RPMI8226 (cell line): ENCODE measurements around the gene CWF19L2.
"Not testable (repeated sequence)": the region's sequence is repeated elsewhere in the genome, so short reads cannot be mapped to it uniquely, and the experiment has no call there.

Source experiments
- DNase-seq: peaks from one replicate; pipeline ENCODE4 v3.0.0-alpha.2; 2015

The CWF19L2 gene

GRCh38 chr11:107430525-107430924, 27.1 kb downstream of the CWF19L2 start:
- DNase-seq: no peak

GRCh38 chr11:107427569-107428180, 29.9 kb downstream of the CWF19L2 start:
- no peak for DNase-seq

GRCh38 chr11:107413352-107413751, 44.3 kb downstream of the CWF19L2 start:
- DNase-seq: no peak

- no peak for DNase-seq
Observed at GRCh38 chr11:107408762-107409211, 48.8 kb downstream of the CWF19L2 start.

GRCh38 chr11:107405260-107405659, 52.4 kb downstream of the CWF19L2 start:
- DNase-seq: no peak

GRCh38 chr11:107401131-107401530, 56.5 kb downstream of the CWF19L2 start:
- DNase-seq: not testable (repeated sequence)

- no peak for DNase-seq
Observed at GRCh38 chr11:107397357-107397756, 60.3 kb downstream of the CWF19L2 start.

- DNase-seq: no peak
Observed at GRCh38 chr11:107392611-107393010, 65.0 kb downstream of the CWF19L2 start.

- not testable (repeated sequence) for DNase-seq
Observed at GRCh38 chr11:107390701-107391100, 66.9 kb downstream of the CWF19L2 start.

- no peak for DNase-seq
Observed at GRCh38 chr11:107387666-107388065, 70.0 kb downstream of the CWF19L2 start.

- no peak for DNase-seq
Observed at GRCh38 chr11:107385361-107385981, 72.2 kb downstream of the CWF19L2 start.

- DNase-seq: no peak
Observed at GRCh38 chr11:107384144-107384852, 73.3 kb downstream of the CWF19L2 start.

- no peak for DNase-seq
Observed at GRCh38 chr11:107372439-107372838, 85.2 kb downstream of the CWF19L2 start.

GRCh38 chr11:107370390-107370789, 87.2 kb downstream of the CWF19L2 start:
- no peak for DNase-seq

GRCh38 chr11:107359701-107360100, 97.9 kb downstream of the CWF19L2 start:
- DNase-seq: no peak

- no peak for DNase-seq
Observed at GRCh38 chr11:107357877-107358276, 99.7 kb downstream of the CWF19L2 start.

GRCh38 chr11:107354780-107355179, 102.8 kb downstream of the CWF19L2 start:
- DNase-seq: no peak

- no peak for DNase-seq
Observed at GRCh38 chr11:107337917-107338316, 119.7 kb downstream of the CWF19L2 start.

GRCh38 chr11:107331728-107332127, 125.9 kb downstream of the CWF19L2 start:
- DNase-seq: no peak

GRCh38 chr11:107329164-107329563, 128.5 kb downstream of the CWF19L2 start:
- no peak for DNase-seq

- no peak for DNase-seq
Observed at GRCh38 chr11:107316426-107316825, 141.2 kb downstream of the CWF19L2 start.

GRCh38 chr11:107307991-107308390, 149.6 kb downstream of the CWF19L2 start:
- no peak for DNase-seq

GRCh38 chr11:107301878-107302277, 155.7 kb downstream of the CWF19L2 start:
- no peak for DNase-seq

GRCh38 chr11:107293677-107294344, 163.8 kb downstream of the CWF19L2 start:
- DNase-seq: no peak
